ENCODE data around the gene PRAMEF27.
"Not testable (repeated sequence)": the region's sequence is repeated elsewhere in the genome, so short reads cannot be mapped to it uniquely, and the experiment has no call there.

Gene PRAMEF27

GRCh38 chr1:13056475-13056874 is at the start of gene PRAMEF27:
Gene PRAMEF27 (minus strand): TSS chr1:13056575. CDS start chr1:13053659, 2,916 bp downstream.
- DNase-seq (ENCODE audit: low read depth); H3K4me3 ChIP-seq (ENCODE audit: low read depth, low read length): not testable (repeated sequence)

DNA sequence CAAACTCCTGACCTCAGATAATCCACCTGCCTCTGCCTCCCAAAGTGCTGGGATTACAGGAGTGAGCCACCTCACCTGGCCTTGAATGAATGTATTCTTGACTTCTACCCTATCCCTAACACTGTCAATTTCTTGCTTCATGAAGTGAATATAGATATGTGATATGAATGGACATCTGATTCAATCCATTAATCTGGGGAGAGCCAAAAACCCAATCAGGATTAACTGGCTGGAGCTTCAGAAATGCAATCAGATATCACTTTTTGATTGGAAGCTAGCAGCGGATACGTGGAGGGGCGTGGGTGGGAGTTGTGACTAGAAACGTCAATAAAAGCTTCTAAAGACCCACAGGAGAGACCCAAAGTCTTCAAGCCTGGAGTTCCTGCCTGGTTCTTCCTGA is 14.1 kb upstream of the PRAMEF27 start, which contains the start of gene PRAMEF25:
PRAMEF25 (plus strand) TSS at position 301 of the 400 bp plus-strand sequence. CDS start 2,920 bp downstream, outside the sequence.
- H3K4me3 ChIP-seq (ENCODE audit: low read depth, low read length); DNase-seq (ENCODE audit: low read depth): not testable (repeated sequence)

DNA sequence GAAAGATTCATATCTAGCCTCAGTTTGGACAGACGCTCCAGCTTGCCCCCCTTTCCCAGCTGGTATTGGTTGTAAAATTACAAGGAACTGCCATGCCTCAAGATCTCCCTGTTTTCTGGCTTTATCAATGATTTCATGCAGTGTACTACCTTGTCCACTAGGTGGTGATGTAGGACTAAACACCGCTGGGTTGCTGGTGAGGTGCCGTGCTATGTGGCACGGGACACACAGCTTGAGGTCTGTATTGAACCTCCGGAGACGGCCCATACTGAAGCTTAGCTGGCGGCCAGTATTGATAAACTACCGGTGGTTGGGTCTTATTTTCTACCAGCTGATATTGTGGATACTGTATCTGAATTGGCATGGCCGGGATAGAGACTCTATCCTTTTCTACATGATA is 36.5 kb downstream of the PRAMEF27 start:
- not testable (repeated sequence) for DNase-seq (ENCODE audit: low read depth); H3K4me3 ChIP-seq (ENCODE audit: low read depth, low read length)

DNA sequence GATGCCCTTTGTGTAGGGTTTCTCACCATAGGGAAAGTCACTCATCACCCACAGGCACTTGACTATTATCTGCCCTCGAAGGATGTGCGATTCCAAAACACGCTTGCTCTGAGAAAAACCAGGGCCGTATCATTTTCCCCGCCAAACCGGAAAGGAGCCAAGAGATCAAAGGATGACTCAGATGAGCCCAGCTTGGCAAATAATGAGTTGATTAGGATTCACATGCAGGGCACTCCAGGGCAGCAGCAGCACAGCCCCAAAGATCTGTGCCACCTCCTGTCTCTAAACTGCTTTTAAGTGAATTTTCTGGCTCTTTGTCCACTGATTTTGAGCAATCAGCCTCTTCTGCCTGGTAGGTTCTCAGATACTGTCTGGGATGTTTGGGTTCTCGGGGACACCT is 44.4 kb downstream of the PRAMEF27 start:
- not testable (repeated sequence) for DNase-seq (ENCODE audit: low read depth); H3K4me3 ChIP-seq (ENCODE audit: low read depth, low read length)

DNA sequence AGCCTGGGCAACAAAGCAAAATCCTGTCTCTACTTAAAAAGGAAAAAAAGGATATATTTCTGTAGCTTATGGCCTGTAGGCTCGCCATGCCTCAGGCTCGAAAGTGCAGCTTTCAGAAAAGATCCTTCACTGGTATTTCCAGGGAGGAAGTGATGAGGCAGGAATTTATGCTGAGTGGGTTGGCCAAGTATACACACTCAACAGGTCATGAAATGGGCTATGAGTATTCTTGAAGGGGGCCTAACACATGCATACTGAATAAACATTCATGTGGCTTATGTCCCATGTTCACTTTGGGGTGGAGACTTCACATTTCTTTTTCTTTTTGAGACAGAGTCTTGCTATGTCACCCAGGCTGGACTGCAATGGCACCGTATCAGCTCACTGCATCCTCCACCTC is 47.0 kb downstream of the PRAMEF27 start:
- DNase-seq (ENCODE audit: low read depth); H3K4me3 ChIP-seq (ENCODE audit: low read depth, low read length): not testable (repeated sequence)

DNA sequence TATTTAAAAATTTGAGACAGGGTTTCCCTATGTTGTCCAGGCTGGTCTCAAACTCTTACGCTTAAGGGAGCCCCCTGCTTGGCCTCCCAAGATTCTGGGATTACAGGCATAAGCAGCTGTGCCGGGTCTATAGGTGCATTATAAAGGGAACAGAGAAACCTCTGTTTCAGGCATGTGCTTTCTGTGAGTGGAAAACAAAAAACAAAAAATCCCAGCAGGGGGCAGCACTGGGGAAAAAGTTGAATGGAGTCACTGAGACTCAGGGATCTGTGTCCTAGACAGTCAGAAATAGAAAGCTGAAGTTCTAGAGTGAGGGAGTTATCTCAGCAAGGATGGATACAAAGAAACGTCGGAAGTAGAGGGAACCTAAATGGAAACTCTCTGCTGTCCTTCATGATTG is 50.6 kb downstream of the PRAMEF27 start:
- DNase-seq (ENCODE audit: low read depth); H3K4me3 ChIP-seq (ENCODE audit: low read depth, low read length): not testable (repeated sequence)

All from skeletal muscle cell (primary cell).